Muscle of leg (tissue), 11 donors: ENCODE data around the gene NFATC2IP. TPM values are rescaled to one million over a fixed set of nuclear protein-coding genes. Genes with fewer than 3 reads are reported as not detected.
"Not testable (repeated sequence)": the region's sequence is repeated elsewhere in the genome, so short reads cannot be mapped to it uniquely, and the experiment has no call there.

Experiments
- DNase-seq: peaks from one replicate; pipeline ENCODE4 v3.0.0; 2013
- H3K27ac ChIP-seq: one replicate; pipeline ENCODE4 v1.5.1; 2013; ENCODE audit warnings: mild to moderate bottlenecking, low read length, control low read depth
- H3K27me3 ChIP-seq: one replicate; pipeline ENCODE4 v1.6.1; 2013; ENCODE audit warnings: low read length; ENCODE audit not compliant: control insufficient read depth, insufficient read depth
- H3K36me3 ChIP-seq: one replicate; pipeline ENCODE4 v1.6.1; 2013; ENCODE audit warnings: low read length; ENCODE audit not compliant: control insufficient read depth, insufficient read depth
- H3K4me1 ChIP-seq: one replicate; pipeline ENCODE4 v1.6.1; 2013; ENCODE audit warnings: low read length; ENCODE audit not compliant: control insufficient read depth, insufficient read depth
- H3K4me3 ChIP-seq: one replicate; pipeline ENCODE4 v1.5.1; 2013; ENCODE audit warnings: low read length, control low read depth
- H3K9me3 ChIP-seq: replicated peaks from 2 replicates; pipeline ENCODE4 v1.6.1; 2013; ENCODE audit warnings: low read depth, low read length; ENCODE audit not compliant: control insufficient read depth
- WGBS: methylation state at CpG from one replicate; pipeline ENCODE4 v1.1.5; 2013; ENCODE audit warnings: missing lambda C conversion rate; ENCODE audit not compliant: insufficient coverage; 5-methylcytosine and 5-hydroxymethylcytosine counted together
- polyA plus RNA-seq, 8 donors: library from polyadenylated mRNA; unstranded; fragments of 120-200 nt; gene quantifications; one replicate each; pipeline versions ENCODE4 v1.2.1 to v1.2.3, GENCODE V29; 2013; ENCODE audit warnings: inconsistent platforms in 1 of 8, low replicate concordance in 1 of 8; ENCODE audit not compliant: insufficient read length in 8 of 8, insufficient read depth in 1 of 8
- total RNA-seq: library from RNA; stranded (reverse); fragments of 120-200 nt; gene quantifications from one replicate; pipeline ENCODE4 v1.2.4, GENCODE V29; 2013

Gene NFATC2IP
- total and polyA plus RNA-seq, 9 donors: 12.7 to 35.8 (median 18.4) TPM

- H3K27me3 ChIP-seq: no peaks in the 10 kb centered on the region
- no peak for DNase-seq
- no peak overlapping the region for H3K4me3 ChIP-seq
- peaks cover 45% of the 10 kb centered on the region for H3K36me3 ChIP-seq
- no peak overlapping the region for H3K27ac ChIP-seq
- no peaks in the 10 kb centered on the region for H3K9me3 ChIP-seq
- H3K4me1 ChIP-seq: no peaks in the 10 kb centered on the region
- WGBS: 85% methylated on average over 2 of the region's 3 CpGs
Measured at GRCh38 chr16:28964072-28964471, 13.3 kb downstream of the NFATC2IP start.

GRCh38 chr16:28964496-28964895 lies 13.8 kb downstream of the NFATC2IP start:
- no peak overlapping the region for H3K4me3 ChIP-seq
- H3K36me3 ChIP-seq: peaks cover 43% of the 10 kb centered on the region
- no peak for DNase-seq
- no peaks in the 10 kb centered on the region for H3K27me3 ChIP-seq
- WGBS: 100% methylated on average over 1 of the region's 2 CpGs
- no peaks in the 10 kb centered on the region for H3K9me3 ChIP-seq
- no peaks in the 10 kb centered on the region for H3K4me1 ChIP-seq
- no peak overlapping the region for H3K27ac ChIP-seq

- Histone ChIP-seq H3K27ac (no peak overlapping the region), H3K27me3 (no peaks in the 10 kb centered on the region), H3K9me3 (no peaks in the 10 kb centered on the region), H3K4me3 (no peak overlapping the region), H3K36me3 (peaks cover 28% of the 10 kb centered on the region), H3K4me1 (no peaks in the 10 kb centered on the region)
- no CpG with 5 or more reads among the region's 4 CpGs for WGBS
- no peak for DNase-seq
Measured at GRCh38 chr16:28967156-28967555, 16.4 kb downstream of the NFATC2IP start.

GRCh38 chr16:28969696-28970095 lies 19.0 kb downstream of the NFATC2IP start:
- 73% methylated on average over 1 of the region's 2 CpGs for WGBS
- H3K36me3 ChIP-seq, H3K4me3 ChIP-seq, DNase-seq, H3K27ac ChIP-seq, H3K27me3 ChIP-seq, H3K4me1 ChIP-seq, H3K9me3 ChIP-seq: not testable (repeated sequence)

GRCh38 chr16:28974007-28974436 lies 23.3 kb downstream of the NFATC2IP start:
- DNase-seq: peak; percentile 71
- Histone ChIP-seq H3K4me3 (peak overlapping the region; percentile 92), H3K27ac (peak overlapping the region; percentile 91), H3K36me3 (peaks cover 19% of the 10 kb centered on the region), H3K4me1 (peaks cover 17% of the 10 kb centered on the region), H3K27me3 (no peaks in the 10 kb centered on the region), H3K9me3 (no peaks in the 10 kb centered on the region)
- 0% methylated on average over 3 of the region's 17 CpGs for WGBS

- no peaks in the 10 kb centered on the region for H3K27me3 ChIP-seq
- peaks cover 17% of the 10 kb centered on the region for H3K4me1 ChIP-seq
- DNase-seq: peak; percentile 99
- peak within 1 kb of the TSS; percentile 92 for H3K4me3 ChIP-seq
- H3K9me3 ChIP-seq: no peaks in the 10 kb centered on the region
- H3K27ac ChIP-seq: peak within 1 kb of the TSS; percentile 91
- peaks cover 25% of the 10 kb centered on the region for H3K36me3 ChIP-seq
- WGBS: under 1% methylated on average over 59 of the region's 60 CpGs
Measured at GRCh38 chr16:28974437-28975157, 23.9 kb downstream of the NFATC2IP start, which contains the start of gene SPNS1. TSS of gene SPNS1 (plus strand) at chr16:28974778. CDS start at chr16:28975152, 374 bp downstream.

GRCh38 chr16:28975158-28975599 lies 24.4 kb downstream of the NFATC2IP start:
- Histone ChIP-seq H3K9me3 (no peaks in the 10 kb centered on the region), H3K4me1 (peaks cover 17% of the 10 kb centered on the region), H3K36me3 (peaks cover 26% of the 10 kb centered on the region), H3K27ac (no peak overlapping the region), H3K4me3 (peak overlapping the region; percentile 92), H3K27me3 (no peaks in the 10 kb centered on the region)
- DNase-seq: no peak
- 6% methylated on average over 30 of the region's 30 CpGs for WGBS

GRCh38 chr16:28977703-28978662 lies 27.2 kb downstream of the NFATC2IP start:
- Histone ChIP-seq H3K4me3 (no peak overlapping the region), H3K27me3 (no peaks in the 10 kb centered on the region), H3K27ac (no peak overlapping the region), H3K36me3 (peaks cover 50% of the 10 kb centered on the region), H3K4me1 (peaks cover 17% of the 10 kb centered on the region), H3K9me3 (no peaks in the 10 kb centered on the region)
- no peak for DNase-seq
- 80% methylated on average over 11 of the region's 11 CpGs for WGBS

GRCh38 chr16:28980330-28980729 lies 29.6 kb downstream of the NFATC2IP start:
- not testable (repeated sequence) for H3K27me3 ChIP-seq, H3K27ac ChIP-seq, H3K9me3 ChIP-seq, DNase-seq, H3K4me3 ChIP-seq, H3K4me1 ChIP-seq
- 98% methylated on average over 6 of the region's 7 CpGs for WGBS
- H3K36me3 ChIP-seq: peaks cover 54% of the 10 kb centered on the region

- no peak overlapping the region for H3K4me3 ChIP-seq
- H3K27me3 ChIP-seq: no peaks in the 10 kb centered on the region
- no peak overlapping the region for H3K27ac ChIP-seq
- H3K36me3 ChIP-seq: peaks cover 54% of the 10 kb centered on the region
- H3K4me1 ChIP-seq: no peaks in the 10 kb centered on the region
- 71% methylated on average over 1 of the region's 7 CpGs for WGBS
- no peak for DNase-seq
- H3K9me3 ChIP-seq: no peaks in the 10 kb centered on the region
Measured at GRCh38 chr16:28980929-28981328, 30.2 kb downstream of the NFATC2IP start.
